ES-I3 (cell line): Measurements from ENCODE around the gene SLC6A17.

Source experiments
- H3K36me3 ChIP-seq: 2 replicates; pipeline ENCODE4 v1.6.1; 2013; ENCODE audit warnings: mild to moderate bottlenecking, low read length, control low read depth, moderate library complexity; ENCODE audit not compliant: insufficient read depth
- H3K4me1 ChIP-seq: 2 replicates; pipeline ENCODE4 v1.6.1; 2013; ENCODE audit warnings: mild to moderate bottlenecking, control low read depth, low read length; ENCODE audit not compliant: insufficient read depth
- H3K9ac ChIP-seq: 2 replicates; pipeline ENCODE4 v1.6.1; 2013; ENCODE audit warnings: low read depth, mild to moderate bottlenecking, low read length, moderate library complexity
- H3K9me3 ChIP-seq: 2 replicates; pipeline ENCODE4 v1.6.1; 2013; ENCODE audit warnings: mild to moderate bottlenecking, low read length, moderate library complexity; ENCODE audit not compliant: control insufficient read depth, insufficient read depth

Gene SLC6A17

DNA sequence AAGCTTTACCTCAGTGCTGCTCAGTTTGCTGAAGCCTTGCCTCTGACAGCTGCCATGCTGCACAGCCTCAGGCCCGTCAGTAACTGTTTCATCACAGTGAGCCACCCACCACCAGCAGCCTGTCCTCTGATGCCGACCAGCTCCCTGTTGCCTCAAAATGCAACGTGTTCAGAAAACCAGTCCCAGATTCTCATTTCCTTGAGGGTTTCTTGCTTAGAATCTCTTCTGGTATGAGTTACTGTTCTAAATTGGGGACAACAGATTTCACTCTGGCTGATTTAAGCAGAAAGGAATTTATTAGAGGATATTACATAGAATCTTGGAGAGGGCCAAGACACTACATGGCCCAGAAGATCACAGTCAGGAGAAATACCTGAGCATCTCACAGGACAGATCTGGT is 27.1 kb upstream of the SLC6A17 start:
- H3K36me3 ChIP-seq = no peaks in the 10 kb centered on the region
- H3K9me3 ChIP-seq = no peaks in the 10 kb centered on the region
- H3K4me1 ChIP-seq = no peaks in the 10 kb centered on the region
- H3K9ac ChIP-seq = no peak overlapping the region

DNA sequence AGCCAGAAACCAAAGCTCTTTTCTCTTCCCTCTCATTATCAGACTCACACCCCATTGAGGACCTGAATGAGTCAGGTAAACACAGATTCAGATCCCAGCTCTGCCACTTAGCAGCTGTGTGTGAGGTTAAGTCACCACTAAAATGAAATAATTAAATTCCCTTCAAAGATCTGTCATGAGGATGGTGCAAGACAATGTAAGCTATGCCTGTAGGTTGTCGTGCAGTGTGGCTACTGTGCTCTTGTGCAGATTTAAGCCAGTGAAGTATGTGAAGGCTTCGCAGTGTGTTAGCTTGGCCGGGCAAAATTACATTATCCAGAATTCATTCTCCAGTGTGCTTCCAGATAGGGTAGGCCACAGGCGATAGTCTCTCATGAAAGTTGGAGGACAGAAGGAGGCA is 24.5 kb upstream of the SLC6A17 start:
- Histone ChIP-seq H3K9ac (no peak overlapping the region), H3K4me1 (no peaks in the 10 kb centered on the region; the same call in 1 of the 2 replicates), H3K36me3 (no peaks in the 10 kb centered on the region), H3K9me3 (no peaks in the 10 kb centered on the region)

DNA sequence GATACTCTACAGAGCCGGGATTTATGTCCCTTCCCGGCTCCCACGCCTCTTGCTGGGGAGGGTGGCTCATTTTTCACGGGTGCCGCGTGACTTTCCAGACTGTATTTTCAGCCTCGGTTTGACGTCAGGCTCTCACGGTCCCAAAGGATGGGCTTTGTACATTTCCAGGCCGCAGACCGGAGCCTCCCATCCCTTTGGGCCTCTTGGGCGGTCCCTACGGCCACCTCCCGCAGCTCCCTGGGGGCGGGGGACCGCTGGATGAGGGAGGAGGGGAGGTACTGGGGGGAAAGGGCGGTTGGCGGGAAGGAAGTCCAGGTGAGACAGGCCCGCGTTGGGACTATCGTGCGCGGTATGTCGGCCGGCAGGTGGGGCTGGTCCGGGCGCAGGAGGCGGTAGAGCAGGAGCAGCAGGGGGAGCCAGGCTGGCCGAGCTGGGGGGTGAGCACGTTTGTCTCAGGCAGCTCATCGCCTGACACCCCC is 20.1 kb upstream of the SLC6A17 start:
- H3K9me3 ChIP-seq = no peaks in the 10 kb centered on the region
- no peaks in the 10 kb centered on the region for H3K36me3 ChIP-seq
- H3K9ac ChIP-seq = no peak overlapping the region; the same call in 1 of the 2 replicates
- no peaks in the 10 kb centered on the region; the same call in 1 of the 2 replicates for H3K4me1 ChIP-seq

DNA sequence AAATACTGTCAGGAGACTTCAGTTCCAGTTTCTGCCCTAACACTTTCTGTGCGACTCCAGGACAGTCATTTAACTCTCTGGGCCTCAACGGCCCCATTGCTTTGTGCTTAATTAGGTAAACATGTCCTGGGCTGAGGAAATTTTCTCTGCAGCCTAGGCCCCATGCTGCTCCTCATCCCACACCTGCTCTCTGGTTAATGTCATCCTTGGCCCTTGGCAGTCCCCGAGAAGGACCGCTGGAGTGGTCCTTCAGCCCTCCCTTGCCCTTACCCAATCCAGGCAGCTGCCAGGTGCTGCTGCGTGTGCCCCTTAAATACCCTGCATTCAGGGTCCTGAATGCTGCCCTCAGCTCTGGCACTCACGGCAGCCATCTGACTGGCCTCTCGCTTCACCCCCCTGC is 19.3 kb upstream of the SLC6A17 start:
- H3K9ac ChIP-seq = no peak overlapping the region
- H3K9me3 ChIP-seq = no peaks in the 10 kb centered on the region
- H3K4me1 ChIP-seq = no peaks in the 10 kb centered on the region; the same call in 1 of the 2 replicates

DNA sequence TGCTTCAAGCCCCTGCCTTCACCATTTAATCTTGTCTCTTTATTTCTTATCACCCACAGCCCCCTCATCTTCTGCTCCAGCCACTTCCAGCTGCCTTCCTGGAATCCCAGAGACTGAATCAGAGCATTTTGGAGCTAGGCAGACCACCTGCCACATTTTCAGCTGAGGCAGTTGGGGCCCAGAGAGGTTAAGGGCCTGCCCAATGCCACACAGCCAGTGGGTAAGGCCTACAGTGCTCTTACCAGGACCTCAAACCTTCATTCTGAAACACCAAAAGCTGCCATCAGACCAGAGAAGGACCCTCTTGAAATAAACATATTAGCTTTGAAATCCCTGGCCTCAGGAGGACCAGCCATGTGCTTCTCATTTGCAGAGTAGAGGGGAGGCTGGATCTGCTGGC is 17.6 kb upstream of the SLC6A17 start:
- no peak overlapping the region for H3K9ac ChIP-seq
- H3K36me3 ChIP-seq = no peaks in the 10 kb centered on the region
- no peaks in the 10 kb centered on the region for H3K9me3 ChIP-seq
- H3K4me1 ChIP-seq = no peaks in the 10 kb centered on the region; the same call in none of the 2 replicates

More for the DNA sequence above, 19.3 kb upstream of the SLC6A17 start:
- no peaks in the 10 kb centered on the region for H3K36me3 ChIP-seq

DNA sequence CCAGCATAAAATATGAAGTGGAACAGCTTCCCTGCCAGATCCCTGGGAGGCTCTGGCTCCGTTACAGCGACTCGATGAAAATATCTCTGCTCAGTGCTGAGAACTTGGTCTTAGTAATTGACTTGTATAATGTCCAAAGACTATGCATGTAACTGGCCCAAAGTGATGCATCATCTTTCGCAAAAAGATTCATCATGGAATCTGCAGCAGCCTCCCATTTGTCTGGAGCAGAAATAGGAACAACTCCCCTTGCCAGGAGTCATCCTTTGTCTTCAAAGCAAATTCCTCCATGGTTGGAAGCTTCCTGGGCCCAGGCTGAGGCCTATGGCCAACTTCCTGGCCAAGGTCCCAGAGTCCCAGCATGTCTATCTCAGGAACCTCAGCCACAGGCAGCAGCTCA is 16.9 kb upstream of the SLC6A17 start:
- no peaks in the 10 kb centered on the region for H3K9me3 ChIP-seq
- no peaks in the 10 kb centered on the region; the same call in none of the 2 replicates for H3K4me1 ChIP-seq
- no peak overlapping the region for H3K9ac ChIP-seq
- H3K36me3 ChIP-seq = no peaks in the 10 kb centered on the region

DNA sequence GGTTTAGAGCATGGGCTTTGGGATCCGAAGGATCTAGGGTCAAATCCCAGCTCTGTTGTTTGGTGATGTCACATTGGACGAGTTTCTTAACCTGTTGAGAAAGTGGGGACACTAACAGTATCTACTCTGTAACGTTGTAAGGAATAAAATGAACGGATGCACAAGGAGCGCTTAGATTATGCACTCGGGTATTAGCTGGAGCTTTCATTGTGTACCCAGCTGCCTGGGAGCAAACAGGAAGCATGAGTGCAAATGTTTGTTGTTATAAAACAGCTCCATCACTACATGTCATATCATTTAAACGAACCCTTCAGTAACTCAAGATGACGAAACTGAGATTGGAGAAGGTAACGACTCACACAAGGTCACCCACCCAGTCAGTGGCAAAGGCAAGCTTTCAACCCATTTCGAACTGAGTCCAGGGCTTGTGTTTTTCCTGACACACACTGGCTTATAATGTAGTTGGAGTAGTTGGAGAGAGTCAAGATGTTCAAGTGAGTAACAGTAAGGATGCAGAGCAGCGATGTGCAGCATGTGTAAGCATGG is 16.2 kb upstream of the SLC6A17 start:
- Histone ChIP-seq H3K36me3 (no peaks in the 10 kb centered on the region), H3K9ac (no peak overlapping the region), H3K4me1 (no peaks in the 10 kb centered on the region; the same call in none of the 2 replicates), H3K9me3 (no peaks in the 10 kb centered on the region)

DNA sequence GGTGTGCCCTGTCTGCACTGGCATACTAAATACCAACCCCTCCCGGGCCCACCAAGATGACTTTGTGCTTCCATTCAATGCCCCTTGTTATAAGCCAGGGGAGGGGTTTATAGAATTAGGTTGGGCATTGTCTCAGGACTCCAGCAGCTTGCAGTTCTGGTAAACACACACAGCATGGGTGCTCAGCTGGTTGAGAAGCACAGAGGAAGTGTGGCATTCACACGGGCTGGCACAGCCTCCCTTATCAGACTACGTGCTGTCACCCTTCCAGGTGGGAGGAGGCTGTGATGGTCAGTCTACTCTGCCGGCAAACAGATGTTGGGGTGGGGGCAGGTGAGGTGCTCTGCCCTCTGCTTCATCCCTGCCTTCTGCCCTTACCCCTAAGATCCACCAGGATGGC is 15.0 kb upstream of the SLC6A17 start:
- H3K9me3 ChIP-seq = no peaks in the 10 kb centered on the region
- no peaks in the 10 kb centered on the region; the same call in none of the 2 replicates for H3K4me1 ChIP-seq
- H3K36me3 ChIP-seq = no peaks in the 10 kb centered on the region
- no peak overlapping the region for H3K9ac ChIP-seq

DNA sequence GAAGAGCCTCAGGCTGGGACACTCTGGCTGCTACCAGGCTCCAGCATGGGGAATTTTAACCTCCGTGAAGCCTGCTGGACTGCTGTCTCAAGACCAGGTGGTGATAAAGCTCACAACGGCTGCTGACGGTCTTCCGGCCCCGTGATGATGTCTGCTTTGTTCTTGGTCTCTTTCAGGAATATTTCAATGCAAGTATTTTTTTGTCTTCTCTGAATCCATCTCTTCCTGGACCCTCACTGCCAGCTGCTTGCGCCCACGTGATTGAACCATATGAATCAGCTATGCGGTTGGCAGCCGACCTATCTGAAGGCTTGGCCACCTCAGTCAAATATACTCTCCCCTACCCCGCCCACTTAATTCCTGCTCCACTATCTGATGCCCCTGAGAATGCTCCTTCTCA is 14.6 kb upstream of the SLC6A17 start:
- H3K4me1 ChIP-seq = no peaks in the 10 kb centered on the region; the same call in none of the 2 replicates
- no peaks in the 10 kb centered on the region for H3K9me3 ChIP-seq
- H3K9ac ChIP-seq = no peak overlapping the region
- no peaks in the 10 kb centered on the region for H3K36me3 ChIP-seq

DNA sequence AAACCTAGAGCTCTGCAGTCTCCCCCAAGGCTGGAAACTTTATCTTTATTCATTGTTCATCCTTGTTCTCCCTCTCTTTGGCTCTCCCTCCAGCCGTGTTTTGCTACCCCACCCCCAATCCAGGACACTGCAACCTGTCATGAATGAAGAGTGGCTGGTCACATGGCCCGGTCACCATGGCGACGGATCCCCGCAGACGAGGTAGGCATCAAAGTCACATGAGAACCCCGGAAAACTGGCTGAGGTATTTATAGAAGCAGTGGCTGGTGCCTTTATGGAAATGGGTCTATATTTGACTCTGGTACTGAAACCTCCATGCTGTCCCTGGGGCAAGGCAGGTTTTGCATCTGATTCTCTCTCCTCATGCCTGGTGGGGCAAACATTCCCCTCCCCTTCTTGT is 13.4 kb upstream of the SLC6A17 start:
- no peaks in the 10 kb centered on the region for H3K9me3 ChIP-seq
- no peaks in the 10 kb centered on the region for H3K36me3 ChIP-seq
- no peak overlapping the region; the same call in 1 of the 2 replicates for H3K9ac ChIP-seq
- H3K4me1 ChIP-seq = no peaks in the 10 kb centered on the region; the same call in 1 of the 2 replicates

DNA sequence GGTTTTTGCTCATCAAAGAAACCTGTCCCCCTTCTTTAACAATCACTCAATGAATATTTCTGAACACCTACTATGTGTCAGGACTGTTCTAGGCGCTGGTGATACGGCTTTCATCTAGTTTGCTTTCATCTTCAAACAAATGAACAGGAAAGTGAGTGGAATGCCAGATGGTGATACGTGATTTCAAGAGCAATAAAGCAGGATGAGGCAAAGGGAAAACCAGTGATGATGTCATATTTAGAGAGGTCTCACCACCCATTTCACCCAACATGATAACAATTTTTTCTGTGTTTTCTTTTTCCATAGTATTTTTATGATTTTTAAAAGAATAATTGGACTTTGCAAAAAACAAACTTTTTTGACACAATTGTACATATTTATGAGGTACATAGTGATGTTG is 11.3 kb upstream of the SLC6A17 start:
- Histone ChIP-seq H3K4me1 (no peaks in the 10 kb centered on the region; the same call in 1 of the 2 replicates), H3K9ac (no peak overlapping the region), H3K36me3 (no peaks in the 10 kb centered on the region), H3K9me3 (no peaks in the 10 kb centered on the region)

DNA sequence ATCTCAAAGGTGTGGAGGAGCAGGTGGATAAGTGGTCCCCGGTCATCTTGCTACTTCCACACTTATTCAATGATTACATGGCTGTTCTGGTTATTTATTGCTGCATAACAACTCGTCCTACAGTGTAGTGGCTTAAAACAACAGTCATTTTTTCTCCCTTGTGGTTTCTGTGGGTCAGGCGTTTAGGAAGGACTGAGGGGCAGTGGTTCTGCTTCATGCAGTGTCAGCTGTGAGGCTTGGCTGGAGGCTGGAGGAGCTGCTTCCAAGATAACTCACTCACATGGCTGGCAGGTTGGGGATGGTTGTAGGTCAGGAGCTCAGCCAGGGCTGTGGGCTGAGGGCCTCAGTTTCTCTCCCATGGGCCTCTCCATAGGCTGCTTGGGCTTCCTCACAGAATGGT is 5.9 kb upstream of the SLC6A17 start:
- no peaks in the 10 kb centered on the region for H3K4me1 ChIP-seq
- H3K9ac ChIP-seq = no peak overlapping the region
- H3K9me3 ChIP-seq = no peaks in the 10 kb centered on the region
- no peaks in the 10 kb centered on the region for H3K36me3 ChIP-seq

DNA sequence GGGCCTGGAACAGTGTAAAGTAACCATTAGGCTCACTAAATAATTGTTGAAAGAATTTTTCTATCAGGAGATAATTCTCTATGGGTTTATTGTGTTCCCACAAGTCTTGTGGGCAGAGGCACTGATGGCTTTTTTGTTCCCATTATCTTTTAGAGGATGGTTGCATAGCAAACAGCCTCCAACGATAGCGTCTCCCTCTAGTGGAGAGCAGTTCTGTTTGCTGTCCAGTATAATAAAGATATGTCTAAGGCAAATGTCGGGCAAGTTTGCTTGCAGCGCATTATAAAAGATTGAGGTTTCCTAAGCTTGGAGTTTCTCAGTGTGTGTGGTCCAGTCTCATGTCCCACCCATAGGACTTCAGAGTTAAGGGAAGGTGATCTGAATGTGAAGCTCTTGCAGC is 1.3 kb upstream of the SLC6A17 start:
- Histone ChIP-seq H3K9ac (no peak overlapping the region), H3K4me1 (no peaks in the 10 kb centered on the region), H3K36me3 (no peaks in the 10 kb centered on the region; the same call in 1 of the 2 replicates)

DNA sequence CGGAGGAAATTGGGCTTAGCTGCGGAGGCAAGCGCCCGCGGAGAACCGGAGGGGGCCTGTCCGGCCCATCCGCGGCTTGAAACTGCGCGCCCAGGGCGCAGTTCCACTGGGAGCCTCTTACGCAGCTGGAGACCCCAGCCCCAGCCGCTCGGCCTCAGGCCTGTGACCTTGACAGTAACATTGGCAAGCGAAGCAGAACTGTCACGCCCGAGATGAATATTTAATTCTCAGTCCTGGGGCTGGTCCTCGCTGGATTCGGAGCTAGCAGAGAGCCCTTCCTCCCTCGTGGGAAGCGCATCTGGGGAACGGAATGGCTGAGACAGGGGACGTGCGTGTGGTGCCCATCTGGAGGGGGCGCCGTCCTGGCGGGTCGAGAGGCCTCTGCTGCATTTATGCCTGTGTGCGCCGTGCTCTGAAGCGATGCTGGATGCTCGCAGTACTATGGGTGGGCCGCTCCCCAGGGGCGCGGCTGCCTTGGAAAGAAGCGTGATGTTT is 928 bp downstream of the SLC6A17 start:
- Histone ChIP-seq H3K9me3 (no peaks in the 10 kb centered on the region), H3K9ac (peak overlapping the region; percentile 51; the same call in 1 of the 2 replicates), H3K36me3 (no peaks in the 10 kb centered on the region; the same call in 1 of the 2 replicates), H3K4me1 (no peaks in the 10 kb centered on the region)

More for the DNA sequence above, 1.3 kb upstream of the SLC6A17 start:
- no peaks in the 10 kb centered on the region for H3K9me3 ChIP-seq

DNA sequence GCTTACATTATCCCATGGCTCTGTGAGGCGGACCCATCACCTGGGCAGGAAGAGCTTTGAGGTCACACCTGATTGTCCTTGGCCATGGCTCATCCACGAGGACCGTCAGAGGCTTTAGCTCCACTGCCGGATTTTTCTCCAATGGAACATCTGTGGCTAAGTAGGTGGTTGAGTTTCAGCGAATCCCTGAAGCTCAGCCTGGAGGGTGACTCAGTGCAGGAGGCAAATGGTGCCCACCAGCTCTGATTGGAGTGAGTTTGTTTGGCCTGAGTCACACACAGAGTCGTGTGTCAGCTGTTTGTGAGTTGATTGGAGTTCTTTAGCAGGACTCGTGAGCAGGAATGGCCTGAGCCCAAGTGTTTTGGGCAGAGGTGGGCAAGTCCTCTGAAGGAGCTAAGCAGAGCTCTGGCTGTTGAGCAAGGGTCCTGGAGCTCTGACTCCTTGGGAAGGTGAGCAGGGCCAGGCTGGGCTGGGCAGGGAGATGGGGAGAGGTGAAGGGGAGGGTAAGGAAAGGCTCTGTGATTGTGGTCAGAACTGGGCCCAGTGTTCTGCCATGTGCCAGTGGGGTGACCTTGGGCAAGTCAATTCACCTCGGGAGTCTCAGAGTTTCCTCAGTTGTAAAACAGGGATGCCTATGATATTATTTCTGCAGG is 2.0 kb downstream of the SLC6A17 start:
- H3K9ac ChIP-seq = no peak overlapping the region
- no peaks in the 10 kb centered on the region for H3K9me3 ChIP-seq
- H3K36me3 ChIP-seq = no peaks in the 10 kb centered on the region; the same call in 1 of the 2 replicates
- H3K4me1 ChIP-seq = no peaks in the 10 kb centered on the region
